NCI-H2196 treated with DMSO at 0.1 percent for 48 hours (cell line): Measurements from ENCODE around the gene TUBD1.
A peak's percentile ranks its signal among the peaks of the same experiment; 100 is the strongest.
"Not testable (repeated sequence)": the region's sequence is repeated elsewhere in the genome, so short reads cannot be mapped to it uniquely, and the experiment has no call there.

Experiments used
- DNase-seq: peaks from one replicate; lab custom pipeline; 2025; ENCODE audit not compliant: unreplicated experiment; lab: John Stamatoyannopoulos, UW

The TUBD1 gene

DNA sequence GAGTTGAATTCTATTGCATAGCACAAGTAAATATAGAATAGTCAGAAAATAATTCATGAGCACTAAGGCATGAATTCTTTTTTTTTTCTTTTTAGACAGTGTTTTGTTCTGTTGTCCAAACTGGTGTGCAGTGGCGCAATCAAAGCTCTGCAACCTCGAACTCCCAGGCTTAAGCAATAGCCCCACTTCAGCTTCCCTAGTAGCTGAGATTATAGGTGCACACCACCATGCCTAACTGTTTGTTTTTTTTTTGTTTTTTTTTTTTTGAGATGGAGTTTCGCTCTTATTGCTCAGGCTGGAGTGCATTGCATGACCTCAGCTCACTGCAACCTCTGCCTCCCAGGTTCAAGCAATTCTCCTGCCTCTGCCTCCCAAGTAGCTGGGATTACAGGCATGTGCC is 16.6 kb downstream of the TUBD1 start:
- DNase-seq: no peak

DNA sequence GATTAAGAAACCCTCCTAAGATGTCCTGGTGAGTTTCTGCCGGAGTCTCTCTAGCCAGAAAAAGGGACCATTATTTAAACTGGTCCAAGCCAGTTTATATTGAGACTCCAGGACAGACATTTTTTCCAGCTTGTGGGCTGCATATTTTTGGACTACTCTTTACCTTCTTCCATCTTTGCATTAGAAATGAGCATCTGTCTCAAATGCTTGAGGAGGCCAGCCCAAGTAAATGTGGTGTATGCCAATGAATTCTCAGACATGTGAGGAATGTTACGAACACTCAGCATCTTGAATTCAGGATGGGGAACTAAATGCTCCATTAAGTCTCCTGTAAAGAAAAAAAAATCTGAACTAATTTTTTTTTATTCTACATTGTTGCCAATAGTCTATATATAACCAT is 18.4 kb downstream of the TUBD1 start:
- DNase-seq: no peak

GRCh38 chr17:59873414-59873813 is 19.3 kb downstream of the TUBD1 start:
- DNase-seq: not testable (repeated sequence)

- no peak for DNase-seq
Observed at GRCh38 chr17:59872351-59872750, 20.4 kb downstream of the TUBD1 start.

- DNase-seq: no peak
Observed at GRCh38 chr17:59870482-59870881, 22.3 kb downstream of the TUBD1 start.

DNA sequence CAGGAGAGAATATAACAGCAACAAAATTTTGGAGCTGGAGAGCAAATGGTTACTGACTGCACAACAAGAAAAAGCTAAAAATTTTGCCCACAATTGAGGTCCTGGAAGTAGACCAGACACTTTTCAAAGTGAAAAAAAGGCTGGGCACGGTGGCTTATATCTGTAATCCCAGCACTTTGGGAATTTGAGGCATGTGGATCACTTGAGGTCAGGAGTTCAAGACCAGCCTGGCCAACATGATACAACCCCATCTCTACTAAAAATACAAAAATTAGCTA is 22.9 kb downstream of the TUBD1 start:
- DNase-seq: no peak

- no peak for DNase-seq
Observed at GRCh38 chr17:59863616-59864015, 29.1 kb downstream of the TUBD1 start.

- no peak for DNase-seq
Observed at GRCh38 chr17:59859444-59860025, 33.2 kb downstream of the TUBD1 start.

- no peak for DNase-seq
Observed at GRCh38 chr17:59858932-59859331, 33.8 kb downstream of the TUBD1 start.

- no peak for DNase-seq
Observed at GRCh38 chr17:59858167-59858816, 34.5 kb downstream of the TUBD1 start.

DNA sequence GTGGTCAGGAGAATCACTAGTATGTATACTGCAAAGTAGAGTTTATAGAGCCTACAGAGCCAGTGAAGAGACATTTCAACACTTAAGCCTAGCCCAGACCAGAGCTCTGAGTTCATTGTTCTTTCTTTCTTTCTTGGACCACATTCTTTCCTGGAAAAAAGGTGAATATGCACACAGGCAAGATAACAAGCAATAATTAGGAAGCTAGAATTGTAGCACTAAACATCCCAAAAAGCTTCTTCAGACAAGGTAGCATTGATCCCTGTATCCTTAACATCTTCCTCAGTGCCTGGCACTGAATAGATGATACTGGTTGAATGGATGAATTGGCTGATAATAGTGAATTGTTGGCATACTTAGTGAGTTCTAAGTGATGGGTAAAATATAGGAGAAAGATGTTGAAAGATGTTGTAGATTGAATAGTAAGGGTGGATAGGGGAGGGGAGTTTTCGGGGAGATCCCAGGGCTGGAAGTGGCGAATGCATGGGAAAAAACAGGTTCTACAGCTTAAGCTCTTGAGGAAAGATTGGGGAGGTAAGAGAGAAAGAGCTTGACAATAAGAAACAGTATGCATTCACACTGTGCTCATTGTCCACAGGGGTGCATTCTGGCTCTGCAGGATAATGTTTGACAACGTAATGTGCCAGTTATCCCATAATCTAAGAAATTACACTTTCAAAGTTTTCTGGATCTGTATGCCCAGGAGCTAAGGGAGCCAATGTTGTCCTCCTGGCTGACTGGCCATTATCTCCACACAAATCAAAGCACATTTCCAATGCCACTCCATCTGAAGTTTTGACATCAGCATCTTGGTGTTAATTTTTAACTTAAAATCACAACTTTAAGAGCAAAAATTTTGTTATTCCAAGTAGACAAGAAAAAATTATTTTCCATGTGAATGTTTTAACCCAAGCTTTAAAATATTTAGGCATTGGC is 35.6 kb downstream of the TUBD1 start:
- DNase-seq: no peak

GRCh38 chr17:59853919-59854729 is 38.6 kb downstream of the TUBD1 start:
- not testable (repeated sequence) for DNase-seq

DNA sequence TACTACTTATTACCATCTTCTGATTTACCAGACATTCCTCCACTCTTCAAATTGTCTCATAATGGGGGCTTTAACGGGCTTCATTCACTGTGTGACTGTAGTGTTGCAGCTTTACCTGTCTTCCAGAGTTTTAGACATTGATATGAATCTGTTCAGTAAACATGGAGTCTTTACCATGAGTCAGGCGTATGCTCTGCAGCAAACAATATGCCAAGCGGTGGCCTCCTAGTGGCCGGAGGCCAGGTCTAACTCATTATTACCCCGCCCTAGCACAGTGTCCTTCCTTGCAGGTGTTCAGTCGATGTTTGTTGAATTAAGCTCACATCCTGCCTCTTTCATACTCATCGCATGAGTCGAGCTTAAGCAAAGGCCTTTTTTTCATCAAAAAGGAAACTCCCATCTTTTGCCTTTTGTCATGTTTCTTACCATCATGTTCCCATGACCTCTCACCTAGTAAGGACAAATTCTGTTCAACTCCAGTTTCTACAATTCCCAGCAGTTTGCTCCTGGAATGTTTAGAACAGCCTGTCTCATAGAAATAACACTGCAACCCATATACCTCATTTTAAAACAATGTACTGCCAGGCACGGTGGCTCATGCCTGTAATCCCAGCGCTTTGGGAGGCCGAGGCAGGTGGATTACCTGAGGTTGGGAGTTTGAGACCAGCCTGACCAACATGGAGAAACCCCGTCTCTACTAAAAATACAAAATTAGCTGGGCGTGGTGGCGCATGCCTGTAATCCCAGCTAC is 39.4 kb downstream of the TUBD1 start:
- peak; percentile 74 for DNase-seq

DNA sequence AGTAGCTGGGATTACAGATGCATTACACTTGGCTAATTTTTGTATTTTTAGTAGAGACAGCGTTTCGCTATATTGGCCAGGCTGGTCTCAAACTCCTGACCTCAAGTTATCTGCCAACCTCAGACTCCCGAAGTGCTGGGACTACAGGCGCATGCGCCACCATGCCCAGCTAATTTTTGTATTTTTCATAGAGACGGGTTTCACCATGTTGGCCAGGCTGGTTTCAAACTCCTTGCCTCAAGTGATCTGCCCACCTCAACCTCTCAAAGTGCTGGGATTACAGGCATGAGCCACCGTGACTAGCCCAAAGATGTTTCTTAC is 39.9 kb downstream of the TUBD1 start:
- DNase-seq: not testable (repeated sequence)

- DNase-seq: no peak
Observed at GRCh38 chr17:59851439-59852375, 41.0 kb downstream of the TUBD1 start.

DNA sequence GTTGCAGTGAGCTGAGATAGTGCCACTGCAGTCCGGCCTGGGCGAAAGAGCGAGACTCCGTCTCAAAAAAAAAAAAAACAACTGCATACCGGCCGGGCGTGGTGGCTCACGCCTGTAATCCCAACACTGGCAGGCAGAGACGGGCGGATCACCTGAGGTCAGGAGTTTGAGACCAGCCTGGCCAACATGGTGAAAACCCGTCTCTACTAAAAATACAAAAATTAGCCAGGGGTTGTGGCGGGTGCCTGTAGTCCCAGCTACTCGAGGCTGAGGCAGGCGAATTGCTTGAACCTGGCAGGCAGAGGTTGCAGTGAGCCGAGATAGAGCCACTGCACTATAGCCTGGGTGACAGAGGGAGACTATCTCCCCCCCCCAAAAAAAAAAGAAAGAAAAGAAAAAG is 42.4 kb downstream of the TUBD1 start:
- not testable (repeated sequence) for DNase-seq

GRCh38 chr17:59848778-59849177 is 44.0 kb downstream of the TUBD1 start:
- no peak for DNase-seq

GRCh38 chr17:59848385-59848668 is 44.4 kb downstream of the TUBD1 start:
- no peak for DNase-seq

- DNase-seq: peak; percentile 86
Observed at GRCh38 chr17:59846394-59847165, 46.2 kb downstream of the TUBD1 start.
